HCT116 (cell line): ENCODE measurements around the gene RAD52. TPM values are rescaled to one million over a fixed set of nuclear protein-coding genes. Genes with fewer than 3 reads are reported as not detected.

Experiments
- ATAC-seq: fragments of 200-7000 bp; cut with Tn5 transposase; 2 replicates; pipeline ENCODE4 v1.9.1; 2020; ENCODE audit warnings: mild to moderate bottlenecking, moderate library complexity
- BruUV-seq: library from RNA; stranded (reverse); fragments of 400-500 nt; replicated peaks from 2 replicates; lab custom pipeline; 2021; lab: Mats Ljungman, UMichigan
- CTCF ChIA-PET: fragments of 300-600 bp; sonication (Branson Sonifier 250); formaldehyde crosslinking; loops from one replicate; lab custom pipeline; 2021; ENCODE audit warnings: antibody characterized with exemption; lab: Charles Lee
- POLR2A ChIA-PET: fragments of 300-600, 350-600 bp; sonication (Branson Sonifier 250); formaldehyde crosslinking; loops from one replicate; lab custom pipeline; 2021; ENCODE audit warnings: antibody characterized with exemption; lab: Charles Lee
- RAD21 ChIA-PET, 2 experiments: fragments of 300-600 bp; sonication (Branson Sonifier 250); formaldehyde crosslinking; loops; one replicate each; lab custom pipeline; 2023; ENCODE audit warnings: low total read pairs in 2 of 2; ENCODE audit not compliant: uncharacterized antibody in 2 of 2, unreplicated experiment in 2 of 2, low non-redundant PET in 1 of 2; lab: Charles Lee
- DNase-seq: peaks from one replicate; pipeline ENCODE4 v3.0.0-alpha.2; 2010; ENCODE audit warnings: low read depth, low spot score
- H2AFZ ChIP-seq: fragments of 200-600 bp; shearing (Covaris generic), sonication (generic); 2 replicates; pipeline ENCODE4 v1.6.1; 2017; ENCODE audit warnings: low read depth, mixed run types, mixed read lengths, antibody characterized with exemption, low read length; ENCODE audit not compliant: poor library complexity, severe bottlenecking
- H3K27ac ChIP-seq: 2 replicates; pipeline ENCODE4 v1.5.1; 2012; ENCODE audit warnings: low read depth, low read length
- H3K27me3 ChIP-seq: fragments of 200-600 bp; sonication (generic); 2 replicates; pipeline ENCODE4 v1.6.1; 2016; ENCODE audit warnings: mixed run types, low read length, mixed read lengths; ENCODE audit not compliant: insufficient read depth
- H3K36me3 ChIP-seq, 2 experiments: fragments of 200-500 bp in 1 of 2; fragments of 200-600 bp in 1 of 2; sonication (Bioruptor generic) in 1 of 2; sonication (generic) in 1 of 2; 2 replicates each; pipeline versions ENCODE4 v1.5.1 to v1.6.1; 2014 to 2016; ENCODE audit warnings: low read length in 2 of 2, inconsistent platforms in 1 of 2, mixed read lengths in 1 of 2, mixed run types in 1 of 2; ENCODE audit not compliant: insufficient read depth in 2 of 2, control insufficient read depth in 1 of 2
- H3K4me1 ChIP-seq, 2 experiments: fragments of 200-600 bp in 1 of 2; sonication (generic) in 1 of 2; 2 replicates each; pipeline versions ENCODE4 v1.5.1 to v1.6.1; 2012 to 2017; ENCODE audit warnings: low read length in 2 of 2, inconsistent platforms in 1 of 2, mild to moderate bottlenecking in 1 of 2, mixed read lengths in 1 of 2, mixed run types in 1 of 2, moderate library complexity in 1 of 2; ENCODE audit not compliant: insufficient read depth in 2 of 2, control insufficient read depth in 1 of 2
- H3K4me2 ChIP-seq: fragments of 200-600 bp; sonication (generic); 2 replicates; pipeline ENCODE4 v1.6.1; 2017; ENCODE audit warnings: mixed run types, low read length, mixed read lengths
- H3K4me3 ChIP-seq, 2 experiments: fragments of 200-600 bp in 1 of 2; sonication (generic) in 1 of 2; replicated peaks in 1 of 2; 2 replicates each; pipeline ENCODE4 v1.5.1; 2011 to 2016; ENCODE audit warnings: low read length in 2 of 2, control low read depth in 1 of 2, low read depth in 1 of 2, mild to moderate bottlenecking in 1 of 2, mixed read lengths in 1 of 2, mixed run types in 1 of 2
- H3K79me2 ChIP-seq: fragments of 200-600 bp; sonication (generic); 2 replicates; pipeline ENCODE4 v1.6.1; 2017; ENCODE audit warnings: mild to moderate bottlenecking, mixed run types, low read length, moderate library complexity, mixed read lengths; ENCODE audit not compliant: insufficient read depth
- H3K9ac ChIP-seq: fragments of 200-600 bp; sonication (generic); 2 replicates; pipeline ENCODE4 v1.6.1; 2016; ENCODE audit warnings: low read length, mixed read lengths
- H3K9me2 ChIP-seq: fragments of 200-600 bp; sonication (generic), shearing (Covaris generic); 2 replicates; pipeline ENCODE4 v1.6.1; 2017; ENCODE audit warnings: mixed run types, mild to moderate bottlenecking, moderate library complexity; ENCODE audit not compliant: insufficient read depth
- H3K9me3 ChIP-seq, 2 experiments: fragments of 200-500 bp in 1 of 2; fragments of 200-600 bp in 1 of 2; sonication (Bioruptor generic) in 1 of 2; sonication (generic) in 1 of 2; 2 replicates each; pipeline ENCODE4 v1.6.1; 2014 to 2017; ENCODE audit warnings: low read length in 2 of 2, mixed read lengths in 2 of 2, inconsistent platforms in 1 of 2, low read depth in 1 of 2, mild to moderate bottlenecking in 1 of 2, mixed run types in 1 of 2, moderate library complexity in 1 of 2; ENCODE audit not compliant: control insufficient read depth in 1 of 2, insufficient read depth in 1 of 2
- H4K20me1 ChIP-seq: fragments of 200-600 bp; sonication (generic), shearing (Covaris generic); 2 replicates; pipeline ENCODE4 v1.6.1; 2017; ENCODE audit warnings: mixed run types, mild to moderate bottlenecking, moderate library complexity; ENCODE audit not compliant: insufficient read depth
- CBX3 ChIP-seq: IDR thresholded peaks from 2 replicates; pipeline ENCODE4 v1.6.1; 2012; ENCODE audit warnings: low read depth
- CEBPB ChIP-seq: IDR thresholded peaks from 2 replicates; pipeline ENCODE4 v1.6.1; 2012; ENCODE audit warnings: low read depth
- EGR1 ChIP-seq: IDR thresholded peaks from 2 replicates; pipeline ENCODE4 v1.6.1; 2012; ENCODE audit warnings: low read depth
- ELF1 ChIP-seq: IDR thresholded peaks from 2 replicates; pipeline ENCODE4 v1.6.1; 2012; ENCODE audit warnings: low read depth, borderline replicate concordance
- EZH2 ChIP-seq: fragments of 200-600 bp; sonication (generic); IDR thresholded peaks from 2 replicates; pipeline ENCODE4 v1.6.1; 2017; ENCODE audit warnings: antibody characterized with exemption, mixed run types
- EZH2phosphoT487 ChIP-seq: fragments of 200-600 bp; IDR thresholded peaks from 2 replicates; pipeline ENCODE4 v1.6.1; 2018; ENCODE audit warnings: antibody characterized with exemption, borderline replicate concordance
- FOSL1 ChIP-seq: IDR thresholded peaks from 2 replicates; pipeline ENCODE4 v1.6.1; 2012; ENCODE audit warnings: low read depth
- POLR2AphosphoS5 ChIP-seq: IDR thresholded peaks from 2 replicates; pipeline ENCODE4 v1.6.1; 2011; ENCODE audit warnings: mild to moderate bottlenecking, low read depth, low read length, moderate library complexity
- RAD21 ChIP-seq: IDR thresholded peaks from 2 replicates; pipeline ENCODE4 v1.6.1; 2012; ENCODE audit warnings: low read depth, mild to moderate bottlenecking
- SP1 ChIP-seq: IDR thresholded peaks from 2 replicates; pipeline ENCODE4 v1.6.1; 2012; ENCODE audit warnings: low read depth
- TCF7L2 ChIP-seq: IDR thresholded peaks from 2 replicates; pipeline ENCODE4 v1.7.0; 2011; ENCODE audit warnings: borderline replicate concordance, inconsistent platforms; ENCODE audit not compliant: insufficient read depth, insufficient read length; ENCODE audit errors: extremely low read depth
- YY1 ChIP-seq: IDR thresholded peaks from 2 replicates; pipeline ENCODE4 v1.6.1; 2011; ENCODE audit warnings: low read length, low read depth, moderate library complexity, mild to moderate bottlenecking; ENCODE audit not compliant: insufficient replicate concordance; ENCODE audit errors: extremely low read depth
- ZFX ChIP-seq: fragments of 450-650 bp; IDR thresholded peaks from 2 replicates; pipeline ENCODE4 v1.6.1; 2017
- ZNF274 ChIP-seq: fragments of 200-500 bp; sonication (Bioruptor generic); IDR thresholded peaks from 2 replicates; pipeline ENCODE4 v1.6.1; 2014; ENCODE audit warnings: mild to moderate bottlenecking, low read depth, low read length, inconsistent platforms
- intact Hi-C: fragments of 100-400 bp; cut with micrococcal nuclease; formaldehyde crosslinking; loops from 2 replicates; pipeline ENCODE4 v1.10.0; 2022
- total RNA-seq: library from RNA; stranded (reverse); gene quantifications from one replicate; pipeline ENCODE4 v1.2.1, GENCODE V29; 2021; ENCODE audit not compliant: unreplicated experiment
- TF ChIP-seq, protein P1 (sequence below): IDR thresholded peaks from 2 replicates; pipeline ENCODE4 v1.6.1; 2012
- TF ChIP-seq, protein P2 (sequence below): IDR thresholded peaks from 2 replicates; pipeline ENCODE4 v1.6.1; 2011; ENCODE audit warnings: mild to moderate bottlenecking, low read length, moderate library complexity; ENCODE audit not compliant: insufficient replicate concordance; ENCODE audit errors: extremely low read depth
- TF ChIP-seq, protein P3 (sequence below): IDR thresholded peaks from 2 replicates; pipeline ENCODE4 v1.6.1; 2012; ENCODE audit warnings: low read depth

RAD52 gene
- total RNA-seq, 1 experiment from 2014 or later = 24.4 TPM

DNA sequence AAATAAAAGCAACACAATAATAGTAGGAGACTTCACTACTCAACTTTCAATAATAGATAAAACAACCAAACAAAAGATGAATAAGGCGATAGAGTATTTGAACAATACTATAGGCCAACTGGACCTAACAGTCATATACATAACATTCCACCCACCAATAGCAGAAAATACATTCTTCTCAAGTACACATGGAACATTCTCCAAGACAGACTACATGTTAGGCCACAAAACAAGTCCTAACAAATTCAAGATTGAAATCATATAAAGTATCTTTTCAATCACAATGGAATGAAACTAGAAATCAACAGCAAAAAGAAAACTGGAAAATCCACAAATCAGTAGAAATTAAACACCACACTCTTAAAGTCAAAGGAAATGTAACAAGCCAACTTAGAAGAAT lies 28.8 kb downstream of the RAD52 start (continued):
- no peak for TF ChIP-seq SP1
- TF ChIP-seq, protein P1, sequence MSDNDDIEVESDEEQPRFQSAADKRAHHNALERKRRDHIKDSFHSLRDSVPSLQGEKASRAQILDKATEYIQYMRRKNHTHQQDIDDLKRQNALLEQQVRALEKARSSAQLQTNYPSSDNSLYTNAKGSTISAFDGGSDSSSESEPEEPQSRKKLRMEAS = no peak
- no peak for TF ChIP-seq ELF1
- TF ChIP-seq, all 23 proteins: peak for 0

DNA sequence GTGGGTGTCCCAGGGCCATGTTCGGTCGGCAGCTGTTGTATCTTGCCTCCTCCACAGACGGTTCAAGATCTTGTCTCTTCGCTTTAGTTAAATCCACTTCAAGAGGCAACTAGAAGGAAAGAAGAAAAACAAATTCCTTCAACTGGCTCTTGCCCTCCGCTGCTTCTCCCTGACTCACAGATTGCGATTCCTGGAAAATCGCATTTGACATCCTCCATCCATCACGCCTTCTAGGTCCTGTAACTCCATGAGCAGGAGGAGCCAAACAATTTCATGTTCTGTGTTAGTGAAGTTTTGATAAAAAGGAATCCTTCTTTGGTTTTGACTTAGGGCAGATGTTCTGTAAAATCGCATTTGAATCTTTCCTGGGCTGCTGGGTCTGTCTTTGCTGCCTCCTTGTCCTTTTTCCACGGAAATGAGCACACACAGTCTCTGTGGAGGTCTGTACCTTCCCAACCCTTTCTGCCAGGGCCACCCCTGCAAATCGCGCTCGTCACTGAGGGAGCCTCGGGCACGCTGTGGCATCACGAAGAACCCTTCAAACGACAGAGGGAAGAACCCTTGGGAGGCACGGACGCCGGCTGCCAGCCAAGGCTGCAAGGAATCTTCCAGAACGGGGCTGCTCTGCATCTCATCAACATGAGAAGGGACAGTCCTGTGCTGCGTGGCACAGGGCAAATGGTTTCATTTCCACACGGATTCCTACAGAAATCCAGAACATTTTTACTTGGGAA lies 32.6 kb downstream of the RAD52 start:
- CTCF ChIA-PET = no interaction called here
- POLR2A ChIA-PET = no interaction called here
- Histone ChIP-seq H3K9me2 (no peaks in the 10 kb centered on the region), H2AFZ (no peak overlapping the region), H3K9ac (no peak overlapping the region), H3K9me3 (no peaks in the 10 kb centered on the region), H3K79me2 (no peaks in the 10 kb centered on the region), H3K4me2 (no peak overlapping the region), H3K4me1 (no peaks in the 10 kb centered on the region), H4K20me1 (no peaks in the 10 kb centered on the region), H3K4me3 (no peak overlapping the region), H3K27ac (no peak overlapping the region), H3K27me3 (no peaks in the 10 kb centered on the region), H3K36me3 (peaks cover 40 to 43% of the 10 kb centered on the region in 2 experiments)
- DNase-seq = no peak
- no peak for ATAC-seq
- no TSS peak for BruUV-seq
- RAD21 ChIA-PET = no interaction called here
- TF ChIP-seq YY1 = no peak
- TF ChIP-seq EGR1 = no peak
- no peak for TF ChIP-seq EZH2phosphoT487
- no peak for TF ChIP-seq EZH2
- TF ChIP-seq POLR2AphosphoS5 = no peak
- no peak for TF ChIP-seq SP1
- TF ChIP-seq, protein P1 = no peak
- no peak for TF ChIP-seq FOSL1
- TF ChIP-seq CEBPB = no peak
- TF ChIP-seq TCF7L2 = no peak
- TF ChIP-seq, protein P2, sequence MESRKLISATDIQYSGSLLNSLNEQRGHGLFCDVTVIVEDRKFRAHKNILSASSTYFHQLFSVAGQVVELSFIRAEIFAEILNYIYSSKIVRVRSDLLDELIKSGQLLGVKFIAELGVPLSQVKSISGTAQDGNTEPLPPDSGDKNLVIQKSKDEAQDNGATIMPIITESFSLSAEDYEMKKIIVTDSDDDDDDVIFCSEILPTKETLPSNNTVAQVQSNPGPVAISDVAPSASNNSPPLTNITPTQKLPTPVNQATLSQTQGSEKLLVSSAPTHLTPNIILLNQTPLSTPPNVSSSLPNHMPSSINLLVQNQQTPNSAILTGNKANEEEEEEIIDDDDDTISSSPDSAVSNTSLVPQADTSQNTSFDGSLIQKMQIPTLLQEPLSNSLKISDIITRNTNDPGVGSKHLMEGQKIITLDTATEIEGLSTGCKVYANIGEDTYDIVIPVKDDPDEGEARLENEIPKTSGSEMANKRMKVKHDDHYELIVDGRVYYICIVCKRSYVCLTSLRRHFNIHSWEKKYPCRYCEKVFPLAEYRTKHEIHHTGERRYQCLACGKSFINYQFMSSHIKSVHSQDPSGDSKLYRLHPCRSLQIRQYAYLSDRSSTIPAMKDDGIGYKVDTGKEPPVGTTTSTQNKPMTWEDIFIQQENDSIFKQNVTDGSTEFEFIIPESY = no peak
- TF ChIP-seq CBX3 = no peak
- TF ChIP-seq RAD21 = no peak
- TF ChIP-seq, protein P3, sequence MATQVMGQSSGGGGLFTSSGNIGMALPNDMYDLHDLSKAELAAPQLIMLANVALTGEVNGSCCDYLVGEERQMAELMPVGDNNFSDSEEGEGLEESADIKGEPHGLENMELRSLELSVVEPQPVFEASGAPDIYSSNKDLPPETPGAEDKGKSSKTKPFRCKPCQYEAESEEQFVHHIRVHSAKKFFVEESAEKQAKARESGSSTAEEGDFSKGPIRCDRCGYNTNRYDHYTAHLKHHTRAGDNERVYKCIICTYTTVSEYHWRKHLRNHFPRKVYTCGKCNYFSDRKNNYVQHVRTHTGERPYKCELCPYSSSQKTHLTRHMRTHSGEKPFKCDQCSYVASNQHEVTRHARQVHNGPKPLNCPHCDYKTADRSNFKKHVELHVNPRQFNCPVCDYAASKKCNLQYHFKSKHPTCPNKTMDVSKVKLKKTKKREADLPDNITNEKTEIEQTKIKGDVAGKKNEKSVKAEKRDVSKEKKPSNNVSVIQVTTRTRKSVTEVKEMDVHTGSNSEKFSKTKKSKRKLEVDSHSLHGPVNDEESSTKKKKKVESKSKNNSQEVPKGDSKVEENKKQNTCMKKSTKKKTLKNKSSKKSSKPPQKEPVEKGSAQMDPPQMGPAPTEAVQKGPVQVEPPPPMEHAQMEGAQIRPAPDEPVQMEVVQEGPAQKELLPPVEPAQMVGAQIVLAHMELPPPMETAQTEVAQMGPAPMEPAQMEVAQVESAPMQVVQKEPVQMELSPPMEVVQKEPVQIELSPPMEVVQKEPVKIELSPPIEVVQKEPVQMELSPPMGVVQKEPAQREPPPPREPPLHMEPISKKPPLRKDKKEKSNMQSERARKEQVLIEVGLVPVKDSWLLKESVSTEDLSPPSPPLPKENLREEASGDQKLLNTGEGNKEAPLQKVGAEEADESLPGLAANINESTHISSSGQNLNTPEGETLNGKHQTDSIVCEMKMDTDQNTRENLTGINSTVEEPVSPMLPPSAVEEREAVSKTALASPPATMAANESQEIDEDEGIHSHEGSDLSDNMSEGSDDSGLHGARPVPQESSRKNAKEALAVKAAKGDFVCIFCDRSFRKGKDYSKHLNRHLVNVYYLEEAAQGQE = no peak
- no peak for TF ChIP-seq ZFX
- no peak for TF ChIP-seq ZNF274
- intact Hi-C loops = no loop called here
